Ramos (cell line): ENCODE data around the gene SLC2A5.

Experiments used
- in situ Hi-C: fragments of 300-500 bp; cut with MboI; formaldehyde crosslinking; loops from one replicate; pipeline ENCODE4 v1.14.3; 2022; ENCODE audit warnings: low sequenced_read_pairs; ENCODE audit not compliant: unreplicated experiment

The SLC2A5 gene

GRCh38 chr1:8987881-8988617, 81.4 kb downstream of the SLC2A5 start:
- in situ Hi-C loops, result no loop called here

GRCh38 chr1:8986814-8987190, 82.6 kb downstream of the SLC2A5 start:
- in situ Hi-C loops, result no loop called here

- in situ Hi-C loops, result no loop called here
Observed at GRCh38 chr1:8985915-8986813, 83.3 kb downstream of the SLC2A5 start.
